HEK293 (cell line): Measurements from ENCODE around the gene BICC1.

Experiments
- CTCF ChIP-seq: fragments of 450-650 bp; formaldehyde crosslinking; IDR thresholded peaks from 2 replicates; pipeline ENCODE4 v1.5.1; 2016; ENCODE audit warnings: missing biosample characterization, missing genetic modification characterization
- EGR2 ChIP-seq: fragments of 450-650 bp; formaldehyde crosslinking; IDR thresholded peaks from 2 replicates; pipeline ENCODE4 v1.5.1; 2016; ENCODE audit warnings: low read depth, missing biosample characterization, missing genetic modification characterization
- PRDM2 ChIP-seq: fragments of 450-650 bp; formaldehyde crosslinking; IDR thresholded peaks from 2 replicates; pipeline ENCODE4 v1.5.1; 2016; ENCODE audit warnings: missing biosample characterization, missing genetic modification characterization, borderline replicate concordance
- REST ChIP-seq: fragments of 450-650 bp; formaldehyde crosslinking; IDR thresholded peaks from 2 replicates; pipeline ENCODE4 v1.5.1; 2016; ENCODE audit warnings: missing biosample characterization, missing genetic modification characterization
- YY1 ChIP-seq: fragments of 450-650 bp; formaldehyde crosslinking; IDR thresholded peaks from 2 replicates; pipeline ENCODE4 v1.5.1; 2018; ENCODE audit warnings: missing biosample characterization, missing genetic modification characterization
- ZBTB21 ChIP-seq: fragments of 450-650 bp; formaldehyde crosslinking; IDR thresholded peaks from 2 replicates; pipeline ENCODE4 v1.5.1; 2017; ENCODE audit warnings: missing biosample characterization, missing genetic modification characterization
- ZBTB7A ChIP-seq: fragments of 450-650 bp; formaldehyde crosslinking; IDR thresholded peaks from 2 replicates; pipeline ENCODE4 v1.5.1; 2016; ENCODE audit warnings: low read depth, missing biosample characterization, missing genetic modification characterization
- ZNF221 ChIP-seq: fragments of 450-650 bp; formaldehyde crosslinking; IDR thresholded peaks from 2 replicates; pipeline ENCODE4 v1.5.1; 2017; ENCODE audit warnings: missing biosample characterization, missing genetic modification characterization, borderline replicate concordance
- ZNF548 ChIP-seq: fragments of 450-650 bp; formaldehyde crosslinking; IDR thresholded peaks from 2 replicates; pipeline ENCODE4 v1.5.1; 2016; ENCODE audit warnings: missing biosample characterization, missing genetic modification characterization

GRCh38 chr10:58515291-58515941, 2.7 kb downstream of the BICC1 start:
- no peak for TF ChIP-seq CTCF (tag by site-specific recombination)
- no peak for TF ChIP-seq ZNF221 (tag by site-specific recombination)
- TF ChIP-seq EGR2 (tag by site-specific recombination), result no peak
- no peak for TF ChIP-seq ZNF548 (tag by site-specific recombination)
- no peak for TF ChIP-seq ZBTB7A (tag by site-specific recombination)
- TF ChIP-seq REST (tag by site-specific recombination), result no peak
- no peak for TF ChIP-seq ZBTB21 (tag by site-specific recombination)
- TF ChIP-seq YY1 (tag by site-specific recombination), result no peak
- TF ChIP-seq PRDM2, result no peak
